BE2C (cell line): ENCODE data around the gene MAP4.

Experiments used
- DNase-seq: peaks from one replicate; pipeline ENCODE4 v3.0.0-alpha.2; 2020
- H3K27me3 ChIP-seq: fragments of 250-450 bp; sonication (Bioruptor Pico); 2 replicates; pipeline ENCODE4 v1.5.1; 2020; ENCODE audit warnings: mild to moderate bottlenecking
- H3K36me3 ChIP-seq: fragments of 250-450 bp; sonication (Bioruptor Pico); 2 replicates; pipeline ENCODE4 v1.5.1; 2020; ENCODE audit warnings: mild to moderate bottlenecking
- H3K4me1 ChIP-seq: fragments of 250-450 bp; sonication (Bioruptor Pico); 2 replicates; pipeline ENCODE4 v1.5.1; 2020
- H3K4me3 ChIP-seq: 2 replicates; pipeline ENCODE4 v1.5.1; 2011; ENCODE audit warnings: low read depth, low read length
- H3K9me3 ChIP-seq: fragments of 250-450 bp; sonication (Bioruptor Pico); 2 replicates; pipeline ENCODE4 v1.5.1; 2020
- CTCF ChIP-seq: IDR thresholded peaks from 2 replicates; pipeline ENCODE4 v1.5.1; 2012; ENCODE audit warnings: mild to moderate bottlenecking, low read depth, low read length

Gene MAP4

GRCh38 chr3:47882338-47882737 lies 133.9 kb downstream of the MAP4 start:
- H3K36me3 ChIP-seq, result no peaks in the 10 kb centered on the region

GRCh38 chr3:47877719-47878118 lies 138.5 kb downstream of the MAP4 start:
- H3K36me3 ChIP-seq, result no peaks in the 10 kb centered on the region
- no peak for TF ChIP-seq CTCF
- DNase-seq, result no peak

More at GRCh38 chr3:47882338-47882737, 133.9 kb downstream of the MAP4 start:
- DNase-seq, result no peak
- H3K27me3 ChIP-seq, result no peaks in the 10 kb centered on the region
- H3K9me3 ChIP-seq, result no peaks in the 10 kb centered on the region
- no peak for TF ChIP-seq CTCF
- no peaks in the 10 kb centered on the region for H3K4me1 ChIP-seq
- H3K4me3 ChIP-seq, result no peak overlapping the region

GRCh38 chr3:47877290-47877689 lies 138.9 kb downstream of the MAP4 start:
- Histone ChIP-seq H3K27me3 (no peaks in the 10 kb centered on the region), H3K4me1 (no peaks in the 10 kb centered on the region), H3K4me3 (no peak overlapping the region), H3K36me3 (no peaks in the 10 kb centered on the region), H3K9me3 (no peaks in the 10 kb centered on the region)
- no peak for TF ChIP-seq CTCF
- no peak for DNase-seq

More at GRCh38 chr3:47877719-47878118, 138.5 kb downstream of the MAP4 start:
- Histone ChIP-seq H3K4me3 (no peak overlapping the region), H3K4me1 (no peaks in the 10 kb centered on the region), H3K27me3 (no peaks in the 10 kb centered on the region), H3K9me3 (no peaks in the 10 kb centered on the region)

GRCh38 chr3:47874913-47875312 lies 141.3 kb downstream of the MAP4 start:
- Histone ChIP-seq H3K4me3 (no peak overlapping the region), H3K4me1 (no peaks in the 10 kb centered on the region), H3K9me3 (no peaks in the 10 kb centered on the region), H3K36me3 (peaks cover 4% of the 10 kb centered on the region; the same call in 1 of the 2 replicates), H3K27me3 (no peaks in the 10 kb centered on the region)
- no peak for TF ChIP-seq CTCF
- no peak for DNase-seq

GRCh38 chr3:47874438-47874837 lies 141.8 kb downstream of the MAP4 start:
- no peaks in the 10 kb centered on the region for H3K4me1 ChIP-seq
- no peak overlapping the region for H3K4me3 ChIP-seq
- no peak for TF ChIP-seq CTCF
- H3K9me3 ChIP-seq, result no peaks in the 10 kb centered on the region
- H3K27me3 ChIP-seq, result no peaks in the 10 kb centered on the region
- H3K36me3 ChIP-seq, result peaks cover 4% of the 10 kb centered on the region; the same call in 1 of the 2 replicates
- no peak for DNase-seq

- no peak for DNase-seq
- peaks cover 4% of the 10 kb centered on the region; the same call in 1 of the 2 replicates for H3K36me3 ChIP-seq
Measured at GRCh38 chr3:47872916-47873315, 143.3 kb downstream of the MAP4 start.

More at GRCh38 chr3:47872916-47873315, 143.3 kb downstream of the MAP4 start:
- no peaks in the 10 kb centered on the region for H3K4me1 ChIP-seq
- no peak for TF ChIP-seq CTCF
- H3K4me3 ChIP-seq, result no peak overlapping the region
- H3K9me3 ChIP-seq, result no peaks in the 10 kb centered on the region
- H3K27me3 ChIP-seq, result no peaks in the 10 kb centered on the region
